NK-92 (cell line): ENCODE data around the gene OCRL.

Experiments
- DNase-seq: peaks from one replicate; lab custom pipeline; 2025; ENCODE audit not compliant: unreplicated experiment; lab: John Stamatoyannopoulos, UW

Gene OCRL

DNA sequence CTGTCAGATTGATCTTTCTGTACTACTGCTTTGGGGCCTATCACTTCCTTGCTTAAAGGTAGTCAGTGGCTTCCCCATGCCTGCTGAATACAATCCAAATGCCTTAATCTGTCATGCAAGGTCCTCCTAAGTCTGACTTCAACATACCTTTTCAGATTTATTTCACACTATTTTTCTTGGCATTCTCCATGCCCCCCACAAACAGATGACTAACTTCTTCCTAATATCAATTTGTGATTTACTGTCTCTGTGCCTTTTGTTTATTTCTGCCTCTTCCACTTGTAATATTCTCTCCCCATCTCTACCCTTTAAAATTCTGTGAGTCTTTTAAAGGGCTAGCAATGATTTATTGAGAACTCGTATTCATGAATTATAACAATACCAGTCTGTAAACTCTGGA, 41.8 kb downstream of the OCRL start:
- no peak for DNase-seq

DNA sequence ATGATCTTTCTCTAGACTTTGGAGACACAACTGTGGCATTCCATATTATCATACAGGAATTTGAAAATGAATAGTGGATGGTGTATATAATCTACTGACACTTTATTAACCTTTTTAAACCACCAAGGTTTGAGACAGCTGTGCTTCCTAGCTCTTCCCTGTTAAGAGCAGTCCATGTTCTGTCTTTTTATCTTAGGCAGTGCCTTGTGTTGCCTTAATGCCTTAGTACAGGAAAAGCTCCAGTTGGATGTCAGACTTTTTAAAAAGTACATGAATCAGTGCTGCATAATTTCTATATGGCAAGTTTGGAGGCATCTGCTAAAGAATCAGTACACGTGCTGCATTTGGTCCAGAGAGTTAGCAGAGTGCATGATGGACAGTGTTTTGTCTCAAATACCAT, 45.1 kb downstream of the OCRL start:
- DNase-seq: no peak

DNA sequence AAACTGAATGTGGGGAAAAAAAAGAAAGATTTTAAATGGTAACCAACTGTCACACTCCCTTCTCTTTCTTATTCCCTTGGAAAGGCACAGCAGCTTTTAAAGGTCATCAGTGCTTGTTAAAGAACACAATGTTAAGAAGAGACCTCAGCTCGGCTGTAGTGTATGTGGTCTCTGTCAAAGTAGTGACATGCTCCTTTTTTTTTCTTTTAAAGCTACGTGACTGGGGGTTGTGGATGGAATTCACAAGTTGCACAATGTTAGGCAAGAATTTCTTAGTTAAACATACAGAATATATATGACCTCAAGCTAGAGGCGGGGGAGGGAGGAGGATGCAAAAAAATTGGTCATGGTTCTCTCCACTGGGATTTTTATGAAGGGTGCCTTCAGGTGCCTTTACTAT, 45.6 kb downstream of the OCRL start:
- DNase-seq: no peak

DNA sequence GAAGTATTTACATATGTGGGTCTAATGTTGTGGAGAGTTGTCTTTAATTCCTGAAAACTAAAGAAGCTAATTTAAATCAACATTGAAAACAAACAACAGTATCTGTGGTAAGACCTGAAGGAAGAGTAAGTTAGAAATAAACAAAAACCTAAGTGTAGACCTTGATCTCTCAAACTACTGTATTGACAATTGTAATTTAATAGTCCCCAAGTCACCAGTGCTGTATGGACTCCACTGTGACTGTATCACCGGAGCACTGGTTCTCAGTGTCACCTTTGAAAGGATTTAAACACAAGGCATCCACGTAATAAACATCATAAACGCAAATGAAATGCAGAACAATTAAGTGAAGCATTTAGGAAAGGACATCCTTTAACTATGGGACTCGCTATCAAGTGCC, 46.4 kb downstream of the OCRL start:
- no peak for DNase-seq

DNA sequence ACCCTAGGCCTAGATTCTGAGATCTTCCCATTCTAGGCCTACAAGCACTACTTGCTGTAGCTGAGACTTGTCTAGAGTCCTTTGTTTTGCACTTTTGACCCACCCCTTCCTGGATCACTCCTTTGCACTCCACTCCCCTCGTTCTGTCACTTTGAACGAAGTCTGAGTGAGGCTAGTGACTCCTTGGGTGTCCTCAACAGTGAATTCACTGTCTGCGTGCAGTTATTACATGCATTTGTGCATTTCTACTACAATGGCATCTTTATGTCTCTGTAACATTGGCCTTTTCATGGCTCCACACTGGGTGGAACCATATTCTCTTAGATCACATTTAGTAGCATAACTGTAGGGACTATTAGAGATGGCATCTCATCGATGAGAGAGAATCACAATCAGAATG, 50.5 kb downstream of the OCRL start:
- DNase-seq: no peak

DNA sequence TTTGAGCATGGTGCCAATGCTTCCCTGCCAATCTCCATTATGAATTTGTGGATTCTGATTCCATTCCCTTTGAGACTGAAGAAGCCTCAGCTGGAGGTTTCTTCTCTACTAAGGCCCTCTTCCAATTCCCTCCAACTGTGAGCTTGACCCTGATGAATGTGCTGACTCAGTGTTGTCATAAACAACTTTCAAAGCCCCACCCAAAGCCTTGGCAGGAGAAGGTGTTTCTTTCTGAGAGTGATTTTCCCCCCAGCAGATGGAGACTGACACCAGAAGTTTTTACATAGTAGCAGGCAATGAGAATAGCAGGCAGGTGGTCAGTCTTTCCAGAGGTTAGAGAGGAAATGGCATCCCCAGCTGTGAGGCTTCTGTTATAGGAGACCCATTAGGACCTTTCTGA, 53.1 kb downstream of the OCRL start:
- no peak for DNase-seq

DNA sequence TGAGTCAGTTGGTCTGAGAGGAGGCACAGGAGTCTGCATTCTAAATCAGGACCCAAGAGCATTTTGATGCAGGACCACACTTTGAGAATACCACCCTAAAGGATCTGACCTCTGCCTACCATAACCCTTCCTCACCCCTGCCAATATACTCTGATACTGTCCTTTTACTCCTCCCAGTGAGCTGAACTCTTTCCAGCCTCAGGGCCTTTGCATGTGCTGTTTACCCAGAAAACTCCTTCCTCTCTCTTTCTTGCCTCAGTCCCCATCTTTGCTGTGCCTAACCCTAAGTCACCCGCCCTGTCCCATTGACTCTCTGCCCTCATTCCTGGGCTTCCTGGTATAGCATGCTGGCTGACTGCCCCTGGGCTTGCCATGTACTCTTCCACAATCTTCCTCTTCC, 54.7 kb downstream of the OCRL start:
- no peak for DNase-seq

DNA sequence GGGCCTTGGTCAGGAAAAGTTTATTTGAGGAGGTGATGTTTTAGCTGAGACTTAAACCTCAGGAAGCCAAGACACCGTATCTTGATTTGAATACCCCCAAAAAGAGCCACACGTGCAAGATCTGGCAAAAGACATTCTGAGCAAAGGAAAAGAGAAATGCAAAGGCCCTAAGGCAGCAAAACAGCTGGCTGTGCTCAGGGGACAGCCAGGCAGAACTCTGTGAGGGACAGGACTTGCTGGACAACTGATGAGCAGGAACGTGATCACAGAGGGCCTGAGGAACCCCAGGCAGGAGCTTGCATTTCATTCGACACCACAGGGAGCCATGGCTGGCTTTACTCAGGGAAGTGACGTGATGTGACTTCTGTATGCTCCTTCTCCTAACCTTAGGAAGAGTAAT, 56.0 kb downstream of the OCRL start:
- no peak for DNase-seq

DNA sequence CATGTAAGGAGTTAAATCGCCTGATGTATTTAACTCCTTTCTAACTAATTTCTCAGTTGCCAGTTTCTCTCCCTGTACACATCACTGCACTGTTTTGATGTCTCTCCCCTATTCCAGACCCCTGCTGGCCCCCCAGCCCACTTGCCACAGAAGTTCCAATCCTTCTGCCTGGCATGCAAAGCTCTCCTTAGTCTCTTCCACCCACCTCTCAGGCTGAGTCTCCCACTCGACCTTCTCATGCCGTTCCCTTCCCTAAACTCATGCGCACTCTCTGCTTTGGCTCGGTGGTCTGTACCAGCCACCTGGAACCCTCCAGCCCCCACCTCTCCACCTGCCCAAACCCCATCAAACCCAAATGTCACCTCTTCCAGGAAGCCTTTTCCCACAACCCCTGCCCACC, 57.8 kb downstream of the OCRL start:
- DNase-seq: no peak

DNA sequence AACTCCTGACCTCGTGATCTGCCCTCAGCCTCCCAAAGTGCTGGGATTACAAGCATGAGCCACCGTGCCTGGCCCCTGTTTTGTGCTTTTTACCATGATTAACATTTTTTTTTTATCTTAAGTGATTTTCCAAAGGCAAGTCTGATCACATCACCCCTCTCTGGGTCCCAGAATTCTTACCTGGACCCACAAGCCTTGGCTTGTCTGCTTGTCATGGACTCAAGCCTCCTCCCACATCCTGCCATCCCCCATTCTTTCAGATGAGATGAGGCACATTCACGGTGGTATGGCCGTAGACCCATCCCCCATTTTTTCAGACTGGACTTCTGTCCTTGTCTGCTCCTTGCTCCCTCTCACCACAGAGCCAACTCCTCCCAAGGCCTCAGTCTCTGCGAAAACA, 59.4 kb downstream of the OCRL start:
- DNase-seq: no peak

DNA sequence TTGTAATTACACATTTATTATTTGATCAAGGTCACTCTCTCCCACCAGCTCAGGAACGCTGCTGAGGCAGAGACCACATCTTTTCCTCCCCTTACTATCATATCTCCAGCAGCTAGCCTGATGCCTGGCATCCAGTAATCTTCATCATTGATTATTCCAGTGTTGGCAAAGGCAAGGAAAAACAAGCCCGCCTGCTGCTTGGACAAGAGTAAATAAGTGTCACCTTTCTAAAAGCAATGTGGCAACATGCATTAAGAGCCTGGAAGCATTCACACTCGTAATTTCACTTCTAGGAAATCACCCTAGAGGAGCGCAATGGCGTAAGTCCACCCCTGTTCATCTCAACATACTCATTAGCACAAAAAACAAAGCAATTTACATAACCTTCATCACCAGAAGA, 59.9 kb downstream of the OCRL start:
- no peak for DNase-seq

DNA sequence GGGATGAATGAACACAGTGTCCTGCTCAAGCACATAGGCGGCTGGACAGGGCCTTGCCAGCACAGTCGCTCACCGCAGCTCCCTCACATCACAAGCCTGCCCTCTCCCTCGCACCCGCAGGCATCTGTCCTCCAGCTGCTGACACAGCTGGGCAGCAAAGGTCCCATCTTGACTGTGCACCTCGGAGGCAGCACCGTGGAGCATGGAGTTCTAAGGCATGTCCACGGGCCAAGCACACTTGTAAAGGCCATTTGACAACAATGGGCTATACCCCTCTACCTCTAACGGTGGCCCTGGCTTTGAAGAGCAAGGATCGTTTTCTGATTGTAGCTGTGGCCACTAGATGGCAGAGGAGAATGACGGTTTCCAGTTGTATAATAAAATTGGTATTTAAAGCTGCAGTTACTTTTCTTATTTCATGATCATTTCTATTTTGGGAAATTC, 60.9 kb downstream of the OCRL start:
- no peak for DNase-seq

DNA sequence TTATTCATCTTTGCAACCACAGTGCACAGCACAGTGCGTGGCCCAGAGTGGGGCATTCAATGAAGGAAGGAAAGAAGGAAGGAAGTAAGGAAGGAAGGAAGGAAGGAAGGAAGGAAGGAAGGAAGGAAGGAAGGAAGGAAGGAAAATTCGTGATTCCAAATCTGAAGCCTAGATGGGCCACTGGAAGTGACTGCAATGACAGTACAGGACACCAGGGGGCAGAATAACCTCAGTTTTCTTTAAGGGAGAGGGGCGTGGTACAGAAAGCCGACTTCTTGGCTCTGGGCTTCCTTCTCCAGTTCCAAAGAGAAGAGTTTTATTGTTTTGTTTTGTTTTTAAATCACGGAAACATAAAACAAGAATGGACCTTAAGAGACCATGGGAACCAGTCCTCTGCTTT, 66.9 kb downstream of the OCRL start:
- DNase-seq: no peak

DNA sequence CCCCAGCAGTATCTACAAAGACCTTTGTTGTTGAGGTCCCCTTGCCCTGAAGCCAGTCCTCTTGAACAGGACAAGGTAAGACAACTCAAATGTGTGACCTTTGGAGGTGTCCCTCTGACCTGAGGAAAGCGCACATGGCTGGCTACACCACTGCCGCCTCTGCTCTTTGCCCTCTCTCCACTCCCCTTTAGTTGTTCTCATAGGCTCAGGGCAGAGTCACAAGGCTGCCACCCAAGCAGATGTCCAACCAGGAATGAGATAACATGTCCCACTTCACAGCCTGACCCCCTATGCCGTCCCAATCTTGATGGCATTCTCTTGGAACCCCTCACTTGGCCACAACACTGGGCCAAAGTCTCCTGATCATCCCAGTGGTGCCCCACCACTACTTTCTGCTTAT, 68.4 kb downstream of the OCRL start:
- no peak for DNase-seq

DNA sequence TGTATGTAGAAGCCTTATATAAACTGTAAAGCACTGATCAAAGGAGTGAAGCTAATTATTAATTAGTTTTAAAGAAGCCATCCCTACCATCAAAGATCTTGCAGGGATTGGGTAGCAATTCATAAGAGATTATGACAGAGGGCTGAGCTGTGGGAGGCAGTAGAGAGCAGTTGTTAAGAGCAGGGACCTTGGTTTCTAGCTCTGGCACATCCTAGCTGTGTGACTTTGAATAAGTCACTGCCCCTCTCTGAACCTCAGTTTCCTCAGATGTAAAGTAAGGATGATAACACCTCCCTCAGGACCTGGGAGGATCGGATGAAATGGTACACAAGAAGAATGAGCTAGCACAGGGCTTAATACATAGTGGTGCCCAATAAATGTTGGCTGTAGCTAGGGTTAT, 69.3 kb downstream of the OCRL start:
- no peak for DNase-seq

DNA sequence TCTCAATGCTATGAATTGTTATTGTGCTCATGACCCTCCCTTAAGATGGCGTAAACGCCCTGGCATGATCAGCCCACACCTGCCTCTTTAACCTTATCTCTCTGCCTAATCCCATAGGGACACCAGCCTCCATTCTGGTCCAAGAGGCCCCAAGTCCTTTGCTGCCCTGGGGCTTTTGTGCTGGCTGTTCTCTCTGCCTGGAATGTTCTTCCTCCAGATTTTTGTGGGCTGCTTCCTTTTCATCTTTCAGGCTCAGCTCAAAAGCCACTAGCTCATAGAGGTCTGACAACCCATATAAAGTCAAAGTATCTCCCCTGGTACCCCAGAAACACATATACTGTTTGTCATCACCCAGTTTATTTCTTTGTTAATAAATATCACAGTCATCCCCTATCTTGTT, 72.3 kb downstream of the OCRL start:
- DNase-seq: no peak

DNA sequence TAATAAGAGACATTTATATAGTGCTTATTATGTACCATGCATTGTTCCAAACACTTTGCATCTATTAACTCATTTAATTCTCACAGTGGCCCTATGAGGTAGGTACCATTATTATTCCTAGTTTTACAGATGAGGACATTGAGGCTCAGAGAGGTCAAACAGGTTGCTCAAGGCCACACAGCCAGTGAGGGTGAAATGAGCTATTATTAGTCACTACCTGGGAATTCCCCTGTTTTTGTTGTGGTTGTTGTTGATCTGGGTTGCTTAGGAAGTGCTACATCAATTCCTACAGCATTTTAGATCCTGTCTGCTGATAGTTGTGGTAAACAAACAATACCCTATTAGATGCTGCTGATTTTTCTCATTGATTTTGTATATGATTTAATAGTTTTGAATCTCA, 73.5 kb downstream of the OCRL start:
- no peak for DNase-seq

DNA sequence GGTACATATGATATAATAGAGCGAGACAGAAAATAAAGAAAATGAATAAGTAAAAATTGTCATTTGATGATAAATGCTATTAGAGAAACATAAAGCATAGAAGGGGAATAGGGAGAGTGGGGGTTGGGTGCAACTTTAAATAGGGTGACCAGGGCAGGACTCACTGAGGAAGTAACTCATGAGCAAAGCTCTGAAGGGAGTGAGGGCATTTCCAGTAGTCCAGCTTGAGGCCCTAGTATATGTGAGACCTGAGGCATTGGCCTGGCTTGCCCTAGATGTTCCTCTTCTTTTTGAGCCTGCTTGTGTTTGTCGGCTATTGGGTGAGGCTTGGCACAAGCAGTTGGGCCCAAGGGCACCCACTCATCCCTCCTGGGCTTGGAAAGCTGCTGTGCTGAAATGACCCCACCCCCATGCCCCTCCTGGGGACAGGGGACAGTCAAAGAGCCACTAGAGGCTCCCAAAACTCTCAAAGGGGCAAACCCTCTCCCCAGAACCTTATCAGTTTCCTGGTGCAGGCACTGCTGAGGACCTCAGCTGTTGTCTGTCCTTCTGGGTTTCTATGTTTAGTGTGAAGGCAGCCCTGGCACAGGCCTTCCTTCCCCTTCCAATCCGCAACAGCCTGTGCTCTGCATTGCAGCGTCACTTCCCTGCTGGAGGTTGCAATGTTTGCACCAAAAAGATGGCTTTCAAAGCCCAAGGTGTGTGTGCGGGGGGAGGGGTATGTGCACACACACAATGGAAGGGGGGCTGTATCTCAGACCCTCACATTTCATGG, 74.6 kb downstream of the OCRL start:
- DNase-seq: no peak

DNA sequence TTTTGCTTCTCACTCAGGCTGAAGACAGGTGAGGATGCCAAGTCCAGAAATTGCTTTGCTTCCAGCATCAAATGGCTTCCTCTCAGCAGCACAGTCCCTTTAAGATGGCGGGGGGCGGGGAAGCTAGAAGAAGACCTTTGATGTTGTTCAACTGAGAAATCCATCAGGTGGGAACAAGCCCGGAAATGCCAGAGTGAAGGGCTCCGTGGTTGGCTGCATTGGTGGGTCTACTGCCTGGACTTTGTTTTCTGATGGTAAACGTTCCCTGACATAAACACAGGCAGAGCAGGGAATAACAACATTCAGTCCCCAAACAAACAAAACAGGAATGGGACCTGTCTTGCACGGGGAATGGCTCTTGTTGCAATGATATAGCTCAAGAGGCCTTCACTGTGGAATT, 77.4 kb downstream of the OCRL start:
- no peak for DNase-seq

DNA sequence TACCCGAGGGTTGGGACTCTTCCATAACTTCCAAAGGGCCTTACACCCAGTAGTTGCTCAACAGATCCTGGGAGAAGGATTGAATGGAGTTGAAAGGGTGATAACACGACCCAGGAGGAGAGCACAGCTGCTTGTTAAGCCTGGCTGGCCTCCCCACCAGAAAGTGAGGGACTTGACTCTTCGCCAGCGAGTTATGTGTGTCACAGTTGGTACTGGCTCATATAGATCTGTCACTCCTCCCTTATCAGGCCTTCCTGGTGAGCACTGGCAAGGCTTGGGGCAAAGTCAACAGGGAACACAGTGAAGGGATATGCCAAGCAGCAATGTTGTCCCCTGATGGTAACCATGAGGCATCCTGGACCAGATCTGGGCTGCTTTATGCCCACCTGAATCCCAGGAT, 78.9 kb downstream of the OCRL start:
- DNase-seq: no peak

DNA sequence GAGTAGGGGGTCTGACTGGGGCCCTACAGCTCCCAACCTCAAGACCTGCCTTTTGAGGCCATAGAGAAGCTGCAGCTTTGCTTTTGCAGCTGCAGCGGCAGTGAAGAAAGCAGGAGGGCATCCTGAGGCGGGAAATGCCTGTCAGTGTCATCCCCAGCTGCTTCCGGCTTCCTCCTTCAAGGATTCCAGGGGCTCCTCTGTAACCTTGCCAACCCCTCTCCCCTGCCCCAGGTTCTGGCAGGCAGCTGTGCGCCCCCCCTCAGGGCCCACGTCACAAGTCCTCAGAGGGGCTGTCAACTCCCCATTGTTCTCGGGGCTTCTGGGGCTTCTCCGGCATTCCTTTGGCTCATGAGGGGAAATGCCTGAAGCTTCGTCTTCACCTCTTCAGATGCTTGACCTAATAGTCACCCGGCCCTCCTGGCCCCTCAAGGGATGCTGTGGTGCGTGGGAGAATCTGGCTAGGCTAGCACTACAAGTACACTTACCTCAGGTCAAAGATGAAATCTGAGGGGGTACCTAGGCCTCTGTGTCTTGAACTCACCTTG, 82.8 kb downstream of the OCRL start:
- DNase-seq: no peak

DNA sequence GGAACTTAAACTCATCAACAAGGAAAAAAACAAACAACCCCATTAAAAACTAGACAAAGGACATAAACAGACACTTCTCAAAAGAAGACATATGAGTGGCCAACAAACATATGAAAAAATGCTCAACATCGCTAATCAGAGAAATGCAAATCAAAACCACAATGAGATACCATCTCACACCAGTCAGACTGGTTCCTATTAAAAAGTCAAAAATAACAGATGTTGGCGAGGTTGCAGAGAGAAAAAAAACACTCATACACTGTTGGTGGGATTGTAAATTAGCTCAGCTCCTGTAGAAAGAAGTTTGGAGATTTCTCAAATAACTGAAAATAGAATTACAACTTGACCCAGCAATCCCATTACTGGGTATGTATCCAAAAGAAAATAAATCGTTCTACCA, 86.0 kb downstream of the OCRL start:
- no peak for DNase-seq

DNA sequence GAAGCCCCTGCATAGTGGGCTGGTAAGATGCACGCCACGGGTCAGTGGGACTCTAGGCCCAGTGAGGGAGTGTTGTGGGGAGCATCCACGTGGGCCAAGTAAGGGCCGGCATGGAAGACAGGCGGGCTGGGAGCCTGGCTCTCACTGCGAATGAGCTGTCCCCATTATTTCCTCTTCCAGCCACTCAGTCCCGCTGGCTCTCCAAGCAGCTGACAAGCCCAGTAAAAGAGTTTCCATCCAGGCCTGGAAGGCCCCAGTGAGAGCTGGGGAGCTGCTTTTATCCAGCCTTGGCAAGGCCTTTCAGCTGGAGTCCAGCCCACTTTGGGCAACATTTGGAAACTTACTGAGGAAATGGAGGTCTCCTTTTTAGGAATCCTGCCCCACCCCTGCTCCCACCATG, 89.8 kb downstream of the OCRL start:
- DNase-seq: no peak
